GM18951 (cell line): Measurements from ENCODE around the gene KCTD12.
"Not testable (repeated sequence)": the region's sequence is repeated elsewhere in the genome, so short reads cannot be mapped to it uniquely, and the experiment has no call there.

ENCODE experiments used
- POLR2A ChIP-seq: IDR thresholded peaks from 4 replicates; pipeline ENCODE4 v1.6.1; 2011; ENCODE audit warnings: mild to moderate bottlenecking; ENCODE audit not compliant: insufficient read length, insufficient read depth; ENCODE audit errors: extremely low read depth
- in situ Hi-C: fragments of 300-500 bp; cut with MboI; formaldehyde crosslinking; loops from one replicate; pipeline ENCODE4 v1.12.0; 2022; ENCODE audit warnings: low sequenced_read_pairs, mixed read lengths, inconsistent platforms; ENCODE audit not compliant: unreplicated experiment

KCTD12 gene

DNA sequence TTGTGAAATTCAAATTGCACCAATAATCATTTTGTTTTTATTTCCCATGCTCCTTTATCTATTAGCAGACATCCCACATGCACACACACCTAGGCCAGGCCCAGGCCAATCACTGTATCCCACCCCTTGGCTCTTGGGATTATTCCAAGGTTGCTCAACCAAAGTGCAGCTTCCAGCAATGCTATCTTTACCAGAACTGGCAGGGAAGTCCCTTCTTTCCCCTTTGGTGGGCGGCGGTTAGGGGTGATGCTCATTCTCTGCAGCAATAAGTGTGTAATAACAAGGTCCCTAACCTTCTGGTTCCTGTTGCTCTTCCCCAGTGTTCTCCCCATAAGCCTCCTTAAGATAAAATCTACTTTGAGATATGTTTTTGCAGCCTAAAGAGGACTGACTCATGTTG lies 18.3 kb upstream of the KCTD12 start:
- in situ Hi-C loops, result loop anchor here (25.0 kb wide), 2 partner anchors 1017 to 1217 kb away; no protein-coding TSS in a partner anchor
- no peak for TF ChIP-seq POLR2A

DNA sequence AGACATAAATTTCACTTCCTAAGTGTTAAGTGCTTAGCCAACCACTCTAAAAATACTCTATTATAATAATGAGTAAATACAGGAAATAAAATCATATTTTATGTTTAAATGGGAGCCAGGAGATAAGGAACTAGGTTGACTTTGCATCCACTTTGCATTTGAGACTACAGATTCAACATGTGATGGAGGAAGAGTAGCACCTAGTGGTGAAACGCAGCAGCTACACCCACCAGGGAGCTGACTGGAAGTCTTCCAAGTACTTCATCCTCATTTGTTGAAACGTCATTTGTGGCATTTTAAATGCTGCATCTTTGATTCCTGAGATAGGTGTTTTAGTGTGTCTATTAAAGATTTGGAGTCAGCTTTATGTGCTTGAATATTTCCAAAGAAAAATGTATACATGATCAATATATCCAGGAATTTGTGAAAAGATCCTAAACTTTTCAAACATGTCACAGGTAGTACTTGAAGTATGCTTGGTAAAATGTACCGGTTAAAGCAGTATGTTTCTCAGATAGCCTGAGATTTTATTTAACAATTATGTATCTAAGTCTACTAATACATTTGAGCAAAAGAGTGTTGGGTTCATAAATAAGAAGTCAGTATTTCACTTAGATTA lies 17.4 kb upstream of the KCTD12 start:
- no peak for TF ChIP-seq POLR2A
- in situ Hi-C loops, result loop anchor here (25.0 kb wide), 2 partner anchors 1016 to 1216 kb away; no protein-coding TSS in a partner anchor

DNA sequence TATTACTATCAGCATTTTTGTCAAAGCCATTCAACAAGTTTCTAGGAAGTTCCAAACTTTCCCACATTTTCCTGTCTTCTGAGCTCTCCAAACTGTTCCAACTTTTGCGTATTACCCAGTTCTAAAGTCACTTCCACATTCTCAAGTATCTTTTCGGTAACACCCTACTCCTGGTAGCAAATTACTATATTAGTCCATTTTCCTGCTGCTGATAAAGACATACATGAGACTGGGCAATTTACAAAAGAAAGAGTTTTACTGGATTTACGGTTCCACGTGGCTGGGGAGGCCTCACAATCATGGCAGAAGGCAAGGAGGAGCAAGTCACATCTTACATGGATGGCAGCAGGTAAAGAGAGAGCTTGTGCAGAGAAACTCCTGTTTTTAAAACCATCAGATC lies 12.9 kb upstream of the KCTD12 start:
- in situ Hi-C loops, result not testable (repeated sequence)

DNA sequence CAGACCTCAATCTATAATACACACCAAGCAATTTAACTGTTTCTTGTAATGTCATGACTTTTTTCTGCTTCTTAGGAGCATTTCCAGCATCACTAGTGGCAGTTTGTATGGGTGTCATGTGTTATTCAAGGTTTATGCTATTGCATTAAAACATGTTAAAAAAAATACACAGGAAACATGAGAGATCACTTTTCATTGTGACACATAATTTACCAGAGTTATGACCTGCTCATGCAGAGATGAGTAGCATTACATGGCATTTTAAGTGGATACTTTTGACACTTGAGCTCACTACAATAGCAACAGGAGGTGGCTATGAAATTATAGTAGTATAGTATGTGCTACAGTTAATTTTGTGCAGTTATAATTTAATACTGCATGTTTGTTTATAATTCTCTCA lies 11.0 kb upstream of the KCTD12 start:
- in situ Hi-C loops, result not testable (repeated sequence)

GRCh38 chr13:76894401-76895110 lies 8.4 kb upstream of the KCTD12 start:
- TF ChIP-seq POLR2A, result no peak
- in situ Hi-C loops, result no loop called here

GRCh38 chr13:76892488-76892887 lies 6.3 kb upstream of the KCTD12 start:
- no peak for TF ChIP-seq POLR2A
- in situ Hi-C loops, result no loop called here

DNA sequence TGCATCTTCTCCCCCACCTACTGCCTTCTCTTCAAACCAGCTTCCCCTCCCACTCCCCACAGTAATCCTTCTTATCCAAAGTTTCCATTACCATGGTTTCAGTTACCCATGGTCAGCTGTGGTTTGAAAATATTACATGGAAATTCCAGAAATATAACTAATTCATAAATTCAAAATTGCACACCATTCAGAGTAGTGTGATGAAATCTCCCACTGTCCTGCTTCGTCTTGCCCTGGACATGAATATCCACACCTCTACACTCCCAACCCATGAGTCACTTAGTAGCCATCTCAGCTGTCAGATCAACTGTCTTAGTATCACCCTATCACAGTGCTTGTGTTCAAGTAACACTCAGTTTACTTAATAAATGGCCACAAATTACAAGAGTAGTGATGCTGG lies 3.8 kb upstream of the KCTD12 start:
- in situ Hi-C loops, result no loop called here
- no peak for TF ChIP-seq POLR2A

DNA sequence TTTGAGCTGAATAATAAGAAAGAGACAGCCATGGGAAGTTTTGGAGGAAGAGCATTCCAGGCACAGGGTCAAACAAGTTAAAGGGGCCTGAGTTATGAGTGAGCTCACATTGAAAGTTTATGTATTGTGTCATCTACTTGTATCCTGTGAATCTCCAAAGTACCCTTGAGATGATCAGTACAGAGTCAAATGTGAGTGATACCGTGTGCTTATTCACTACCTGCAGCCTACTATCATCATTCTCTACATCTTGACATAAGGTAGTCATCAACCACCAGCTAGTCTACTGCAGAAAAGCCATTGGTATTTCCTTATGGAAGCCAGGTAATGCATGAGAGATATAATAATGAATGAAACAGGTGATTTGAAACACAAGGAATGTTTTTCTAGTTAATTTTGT lies 3.0 kb upstream of the KCTD12 start:
- in situ Hi-C loops, result no loop called here
- TF ChIP-seq POLR2A, result no peak

DNA sequence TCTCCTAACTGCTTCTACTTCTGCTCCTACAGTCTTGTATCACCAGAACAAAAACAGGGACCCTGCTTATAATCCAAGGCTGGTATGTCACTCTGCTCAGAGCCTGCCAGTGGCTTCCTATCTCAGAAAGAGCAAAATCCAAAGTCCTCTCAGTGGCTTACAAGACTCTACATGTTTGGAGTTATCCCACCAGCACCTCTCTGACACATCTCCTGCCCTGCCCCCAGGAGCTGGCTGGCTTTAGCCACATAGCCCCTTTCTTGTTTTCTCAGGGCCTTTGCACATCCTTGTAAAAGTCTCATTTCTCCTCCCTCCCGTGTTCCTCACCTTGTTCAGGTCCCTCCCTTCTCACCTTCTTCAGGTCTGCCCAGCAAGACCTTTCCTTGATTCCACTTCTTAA lies 2.2 kb upstream of the KCTD12 start:
- no peak for TF ChIP-seq POLR2A
- in situ Hi-C loops, result no loop called here

GRCh38 chr13:76887076-76887563 lies 915 bp upstream of the KCTD12 start:
- in situ Hi-C loops, result no loop called here
- no peak for TF ChIP-seq POLR2A

DNA sequence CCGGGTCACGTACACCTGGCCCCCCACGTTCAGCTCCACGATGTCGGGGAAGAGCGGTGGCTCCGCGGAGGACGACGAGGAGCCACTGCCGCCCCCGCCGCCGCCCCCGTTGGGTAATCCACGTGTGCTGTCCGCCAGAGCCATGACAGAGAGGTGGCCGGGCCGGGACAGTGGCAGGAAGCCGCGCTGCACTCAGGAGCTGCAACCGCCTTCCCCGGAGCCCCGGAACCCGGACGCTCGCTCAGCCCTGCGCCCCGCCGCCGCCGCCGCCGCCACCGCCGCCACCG lies 257 bp downstream of the KCTD12 start:
- in situ Hi-C loops, result no loop called here
- no peak for TF ChIP-seq POLR2A

DNA sequence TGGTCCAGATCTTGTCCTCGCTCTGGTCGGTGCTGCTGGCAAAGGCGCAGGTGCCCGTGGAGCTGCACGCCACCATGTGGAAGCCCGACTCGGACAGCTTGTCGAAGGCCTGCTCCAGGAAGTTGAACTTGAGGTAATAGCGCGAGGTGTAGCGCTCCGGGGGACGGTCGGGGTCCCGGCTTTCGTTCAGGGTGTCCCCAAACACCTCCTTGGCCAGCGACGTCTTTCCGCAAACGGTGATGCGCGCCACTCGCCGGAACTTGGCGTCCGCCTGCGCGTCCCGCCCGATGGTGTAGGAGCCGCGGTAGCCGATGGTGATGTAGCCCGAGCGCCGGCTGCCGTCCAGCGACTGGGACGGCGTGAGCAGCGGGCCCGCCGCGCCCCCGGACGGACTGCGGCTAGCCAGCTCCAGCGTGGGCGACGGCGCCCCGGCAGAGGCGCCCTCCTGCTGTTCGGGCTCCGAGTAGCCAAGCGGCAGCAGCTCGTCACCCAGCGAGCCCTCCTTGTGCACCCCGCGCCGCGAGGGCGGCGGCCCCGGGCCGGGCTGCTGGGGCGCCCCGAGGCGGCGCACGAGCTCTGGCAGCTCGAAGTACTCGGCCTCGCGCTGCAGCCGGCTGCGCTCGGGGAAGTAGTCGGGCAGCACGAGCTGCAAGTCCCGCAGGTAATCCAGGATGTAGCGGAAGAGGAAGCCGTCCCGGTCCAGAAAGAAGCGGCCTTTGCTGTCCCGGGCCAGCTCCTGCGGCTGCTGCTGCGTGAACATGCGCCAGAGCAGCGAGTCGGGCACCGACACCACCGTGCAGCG lies 801 bp downstream of the KCTD12 start:
- peak; percentile 7 for TF ChIP-seq POLR2A
- in situ Hi-C loops, result no loop called here

GRCh38 chr13:76884907-76885202 lies 1.4 kb downstream of the KCTD12 start:
- in situ Hi-C loops, result no loop called here
- TF ChIP-seq POLR2A, result no peak
